ENCODE measurements around the gene ASB8.
"Not testable (repeated sequence)": the region's sequence is repeated elsewhere in the genome, so short reads cannot be mapped to it uniquely, and the experiment has no call there.

ASB8 gene

GRCh38 chr12:48182631-48183030 lies 25.3 kb upstream of the ASB8 start:
- no peak for DNase-seq

- DNase-seq = no peak
Measured at GRCh38 chr12:48180857-48181495, 23.7 kb upstream of the ASB8 start.

GRCh38 chr12:48180424-48180823 lies 23.1 kb upstream of the ASB8 start:
- DNase-seq = no peak

- DNase-seq = no peak
Measured at GRCh38 chr12:48179466-48179865, 22.2 kb upstream of the ASB8 start.

- no peak for DNase-seq
Measured at GRCh38 chr12:48177982-48178381, 20.7 kb upstream of the ASB8 start.

GRCh38 chr12:48176417-48176751 lies 19.1 kb upstream of the ASB8 start:
- no peak for DNase-seq

GRCh38 chr12:48175613-48176416 lies 18.5 kb upstream of the ASB8 start:
- no peak for DNase-seq

- no peak for DNase-seq
Measured at GRCh38 chr12:48169011-48169410, 11.7 kb upstream of the ASB8 start.

GRCh38 chr12:48165089-48165981 lies 8.0 kb upstream of the ASB8 start:
- DNase-seq = peak; percentile 77

- no peak for DNase-seq
Measured at GRCh38 chr12:48164451-48164850, 7.1 kb upstream of the ASB8 start.

- no peak for DNase-seq
Measured at GRCh38 chr12:48163150-48163747, 5.9 kb upstream of the ASB8 start.

- DNase-seq = no peak
Measured at GRCh38 chr12:48160807-48161206, 3.5 kb upstream of the ASB8 start.

- no peak for DNase-seq
Measured at GRCh38 chr12:48160046-48160445, 2.7 kb upstream of the ASB8 start.

GRCh38 chr12:48157889-48158370 lies 615 bp upstream of the ASB8 start:
- DNase-seq = no peak

- no peak for DNase-seq
Measured at GRCh38 chr12:48156652-48157017, 680 bp downstream of the ASB8 start.

- not testable (repeated sequence) for DNase-seq
Measured at GRCh38 chr12:48155786-48156185, 1.5 kb downstream of the ASB8 start.

GRCh38 chr12:48151103-48151771 lies 6.1 kb downstream of the ASB8 start:
- no peak for DNase-seq

- no peak for DNase-seq
Measured at GRCh38 chr12:48145981-48146380, 11.3 kb downstream of the ASB8 start.

- DNase-seq = no peak
Measured at GRCh38 chr12:48143898-48144297, 13.4 kb downstream of the ASB8 start.

- DNase-seq = no peak
Measured at GRCh38 chr12:48142818-48143674, 14.3 kb downstream of the ASB8 start.

GRCh38 chr12:48135027-48135426 lies 22.3 kb downstream of the ASB8 start:
- no peak for DNase-seq

- no peak for DNase-seq
Measured at GRCh38 chr12:48132826-48133225, 24.5 kb downstream of the ASB8 start.
